ENCODE measurements around the gene TAS2R42.

Gene TAS2R42

GRCh38 chr12:11171145-11171968 lies 15.4 kb downstream of the TAS2R42 start, which contains the start of gene SMIM10L1:
SMIM10L1 (plus strand) TSS chr12:11171194; CDS start chr12:11171357, 163 bp downstream.
- ChIA-PET POLR2A (ENCODE audit: low non-redundant PET) (interaction anchor here (0.7 kb wide), 1 partner anchor 9 kb away, joined by 3 read pairs; no protein-coding TSS in a partner anchor), CTCF (interaction anchor here (0.6 to 1.3 kb wide), 3 partner anchors 28 to 1191 kb away, joined by 3 to 8 read pairs (median 5); no protein-coding TSS in a partner anchor)

DNA sequence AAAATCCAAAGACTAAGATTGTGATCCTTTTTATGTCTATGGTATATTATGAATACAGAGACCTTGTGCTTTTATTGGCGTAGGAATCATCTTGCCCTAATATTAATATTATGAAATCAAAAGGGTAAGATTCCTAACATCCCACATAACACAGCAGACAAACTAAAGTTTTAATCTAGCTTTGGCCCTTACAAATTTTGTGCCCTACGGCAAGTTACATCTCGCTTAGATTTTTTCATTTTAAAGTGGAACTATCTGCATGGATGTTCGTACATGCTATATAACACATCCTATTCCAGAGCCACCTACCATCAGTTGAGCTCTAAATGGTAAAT lies 16.0 kb downstream of the TAS2R42 start:
- H3K27ac ChIP-seq, result peak overlapping the region; percentile 96
- ChIA-PET POLR2A (ENCODE audit: low non-redundant PET) (no interaction called here), CTCF (no interaction called here)
- no peak for DNase-seq (ENCODE audit: low spot score)
- TF ChIP-seq, protein P1, sequence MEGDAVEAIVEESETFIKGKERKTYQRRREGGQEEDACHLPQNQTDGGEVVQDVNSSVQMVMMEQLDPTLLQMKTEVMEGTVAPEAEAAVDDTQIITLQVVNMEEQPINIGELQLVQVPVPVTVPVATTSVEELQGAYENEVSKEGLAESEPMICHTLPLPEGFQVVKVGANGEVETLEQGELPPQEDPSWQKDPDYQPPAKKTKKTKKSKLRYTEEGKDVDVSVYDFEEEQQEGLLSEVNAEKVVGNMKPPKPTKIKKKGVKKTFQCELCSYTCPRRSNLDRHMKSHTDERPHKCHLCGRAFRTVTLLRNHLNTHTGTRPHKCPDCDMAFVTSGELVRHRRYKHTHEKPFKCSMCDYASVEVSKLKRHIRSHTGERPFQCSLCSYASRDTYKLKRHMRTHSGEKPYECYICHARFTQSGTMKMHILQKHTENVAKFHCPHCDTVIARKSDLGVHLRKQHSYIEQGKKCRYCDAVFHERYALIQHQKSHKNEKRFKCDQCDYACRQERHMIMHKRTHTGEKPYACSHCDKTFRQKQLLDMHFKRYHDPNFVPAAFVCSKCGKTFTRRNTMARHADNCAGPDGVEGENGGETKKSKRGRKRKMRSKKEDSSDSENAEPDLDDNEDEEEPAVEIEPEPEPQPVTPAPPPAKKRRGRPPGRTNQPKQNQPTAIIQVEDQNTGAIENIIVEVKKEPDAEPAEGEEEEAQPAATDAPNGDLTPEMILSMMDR (conservative IDR thresholded peaks at IDR 0.05; ENCODE audit: low read depth), result no peak

More at GRCh38 chr12:11171145-11171968, 15.4 kb downstream of the TAS2R42 start, which contains the start of gene SMIM10L1:
- H3K27ac ChIP-seq, result peak within 1 kb of the TSS; percentile 96
- TF ChIP-seq, protein P1 (conservative IDR thresholded peaks at IDR 0.05; ENCODE audit: low read depth), result no peak
- DNase-seq (ENCODE audit: low spot score), result peak; percentile 82

- DNase-seq (ENCODE audit: low spot score), result no peak
- TF ChIP-seq, protein P1 (conservative IDR thresholded peaks at IDR 0.05; ENCODE audit: low read depth), result no peak
- no peak overlapping the region for H3K27ac ChIP-seq
- CTCF ChIA-PET, result no interaction called here
- POLR2A ChIA-PET (ENCODE audit: low non-redundant PET), result no interaction called here
Observed at GRCh38 chr12:11166300-11166699, 20.4 kb downstream of the TAS2R42 start.

- H3K27ac ChIP-seq, result no peak overlapping the region
- TF ChIP-seq, protein P1 (conservative IDR thresholded peaks at IDR 0.05; ENCODE audit: low read depth), result no peak
- DNase-seq (ENCODE audit: low spot score), result no peak
- ChIA-PET CTCF (interaction anchor here (0.7 kb wide), 1 partner anchor 1811 kb away, joined by 3 read pairs; no protein-coding TSS in a partner anchor), POLR2A (ENCODE audit: low non-redundant PET) (no interaction called here)
Observed at GRCh38 chr12:11164384-11164783, 22.4 kb downstream of the TAS2R42 start.

- TF ChIP-seq, protein P1 (conservative IDR thresholded peaks at IDR 0.05; ENCODE audit: low read depth), result no peak
- no peak for DNase-seq (ENCODE audit: low spot score)
- POLR2A ChIA-PET (ENCODE audit: low non-redundant PET), result interaction anchor here (0.6 to 1.1 kb wide), 2 partner anchors 9 to 729 kb away, joined by 3 read pairs; no protein-coding TSS in a partner anchor
- H3K27ac ChIP-seq, result no peak overlapping the region
- CTCF ChIA-PET, result interaction anchor here (0.6 to 0.7 kb wide), 2 partner anchors 396 to 805 kb away, joined by 4 to 5 read pairs; no protein-coding TSS in a partner anchor
Observed at GRCh38 chr12:11162502-11162901, 24.2 kb downstream of the TAS2R42 start.

GRCh38 chr12:11158885-11159444 lies 27.8 kb downstream of the TAS2R42 start:
- no peak overlapping the region for H3K27ac ChIP-seq
- ChIA-PET CTCF (no interaction called here), POLR2A (ENCODE audit: low non-redundant PET) (no interaction called here)
- TF ChIP-seq, protein P1 (conservative IDR thresholded peaks at IDR 0.05; ENCODE audit: low read depth), result no peak
- DNase-seq (ENCODE audit: low spot score), result no peak
